ENCODE data around the gene EFNA1.
A peak's percentile ranks its signal among the peaks of the same experiment; 100 is the strongest.
"Not testable (repeated sequence)": the region's sequence is repeated elsewhere in the genome, so short reads cannot be mapped to it uniquely, and the experiment has no call there.

EFNA1 gene

DNA sequence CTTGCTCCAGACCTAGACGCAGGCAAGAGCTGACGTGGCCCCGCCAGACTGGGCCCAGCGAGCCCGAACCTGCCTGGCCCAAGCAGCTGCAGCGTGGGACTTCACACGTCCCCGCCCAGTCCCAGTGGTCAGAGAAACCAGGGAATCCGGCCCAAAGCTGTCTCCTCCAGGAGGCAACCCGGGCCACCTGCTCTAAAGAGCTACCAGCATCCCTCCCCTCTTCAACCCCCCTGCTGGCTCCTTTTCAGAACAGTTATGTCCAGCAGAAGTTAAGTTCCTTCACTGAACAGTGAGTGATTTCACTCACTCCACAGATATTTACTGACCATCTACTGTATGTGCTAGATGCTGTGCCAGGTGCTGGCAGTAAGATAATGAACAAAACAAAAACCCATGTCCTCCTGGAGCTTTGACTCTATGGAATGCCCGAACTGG lies 2.1 kb upstream of the EFNA1 start:
- no peak for DNase-seq

DNA sequence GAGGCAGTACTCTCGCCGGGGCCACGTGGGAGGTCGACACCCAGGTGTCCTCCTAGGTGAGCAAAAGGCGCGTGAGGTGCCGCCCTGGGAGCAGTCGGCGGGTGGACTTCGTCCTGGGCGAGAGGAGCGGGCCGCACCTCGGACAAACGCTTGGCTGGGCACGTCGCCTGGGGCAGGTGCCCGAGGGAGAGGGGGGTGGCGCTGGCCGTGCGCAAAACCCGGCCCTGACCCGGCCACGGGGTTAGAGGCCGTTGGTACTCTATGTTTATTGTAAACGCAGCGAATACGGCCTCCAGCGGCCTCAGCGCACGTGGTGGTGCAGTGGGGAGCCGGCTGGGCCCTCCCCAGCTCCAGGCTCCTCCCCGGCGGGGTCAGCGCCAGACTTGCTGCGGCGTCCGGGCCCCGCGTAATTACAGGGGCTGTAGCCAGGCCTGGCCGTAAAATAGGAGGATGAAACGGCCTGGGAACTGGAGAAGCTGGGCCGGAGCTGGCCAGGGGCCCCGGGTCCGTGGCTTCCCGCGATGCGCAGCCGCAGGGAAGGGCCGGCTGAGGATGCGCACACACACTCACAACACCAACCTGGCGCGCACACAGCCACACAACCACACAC lies 1.6 kb upstream of the EFNA1 start:
- DNase-seq: no peak

DNA sequence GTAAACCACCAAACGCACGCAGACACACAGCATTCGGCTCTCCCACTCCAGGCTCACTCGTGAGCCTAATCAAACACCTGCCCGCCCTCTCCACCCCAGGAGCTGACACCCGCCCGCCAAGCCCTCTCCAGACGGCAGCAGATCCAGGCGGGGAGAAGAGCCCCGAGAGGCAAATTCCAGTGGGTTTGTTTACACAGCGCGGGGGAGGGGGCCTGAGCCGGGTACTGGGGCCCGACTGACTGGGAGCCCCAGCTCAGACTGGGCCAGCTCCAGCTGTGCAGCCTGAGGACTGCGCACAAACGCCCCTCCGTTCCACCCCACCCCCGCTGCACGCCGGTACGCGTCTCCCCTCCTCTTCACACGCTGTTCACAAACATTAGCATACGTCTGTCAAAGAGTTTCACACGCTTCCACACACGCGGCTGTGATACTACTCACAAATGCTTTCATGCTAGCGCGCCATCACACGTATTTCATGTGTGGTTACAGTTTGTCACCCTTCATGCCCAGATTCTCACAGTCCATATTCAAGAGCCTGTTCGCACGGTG lies 1.0 kb upstream of the EFNA1 start:
- DNase-seq: peak in 4 of 6 experiments; percentile 20 to 55 (median 44)

DNA sequence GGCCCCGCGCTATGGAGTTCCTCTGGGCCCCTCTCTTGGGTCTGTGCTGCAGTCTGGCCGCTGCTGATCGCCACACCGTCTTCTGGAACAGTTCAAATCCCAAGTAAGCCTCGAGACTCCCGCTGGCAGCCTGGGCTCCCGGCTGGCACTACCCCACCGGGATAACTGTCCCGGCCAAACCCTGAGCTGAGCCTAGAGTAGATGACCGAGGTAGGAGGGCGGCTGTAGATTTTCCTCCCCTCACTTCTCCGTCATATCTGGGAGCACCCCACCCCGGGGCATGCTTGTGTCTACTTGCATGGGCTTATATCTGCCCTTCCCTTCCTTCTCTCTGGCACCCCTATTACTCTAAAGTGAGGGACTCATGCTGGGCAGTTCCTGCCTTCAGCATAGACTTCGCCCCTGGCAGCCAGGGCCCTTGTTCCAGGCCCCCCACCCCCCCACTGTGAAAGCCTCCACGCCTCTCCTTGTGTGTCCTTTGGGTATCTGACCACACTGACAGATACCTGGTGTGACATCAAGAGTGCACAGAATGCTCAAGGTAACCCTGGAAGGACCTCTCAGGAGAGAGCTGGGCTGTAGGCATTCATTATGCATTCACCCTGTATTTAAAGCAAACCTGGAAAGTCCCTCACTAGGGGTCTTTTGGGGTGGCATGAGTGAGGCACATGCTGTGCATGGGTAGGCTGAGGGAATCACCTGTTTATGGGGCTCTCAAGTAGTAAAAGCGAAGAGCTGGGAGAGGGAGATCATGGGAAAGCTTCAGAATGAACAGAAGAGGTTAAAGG lies 485 bp downstream of the EFNA1 start:
- no peak for DNase-seq

DNA sequence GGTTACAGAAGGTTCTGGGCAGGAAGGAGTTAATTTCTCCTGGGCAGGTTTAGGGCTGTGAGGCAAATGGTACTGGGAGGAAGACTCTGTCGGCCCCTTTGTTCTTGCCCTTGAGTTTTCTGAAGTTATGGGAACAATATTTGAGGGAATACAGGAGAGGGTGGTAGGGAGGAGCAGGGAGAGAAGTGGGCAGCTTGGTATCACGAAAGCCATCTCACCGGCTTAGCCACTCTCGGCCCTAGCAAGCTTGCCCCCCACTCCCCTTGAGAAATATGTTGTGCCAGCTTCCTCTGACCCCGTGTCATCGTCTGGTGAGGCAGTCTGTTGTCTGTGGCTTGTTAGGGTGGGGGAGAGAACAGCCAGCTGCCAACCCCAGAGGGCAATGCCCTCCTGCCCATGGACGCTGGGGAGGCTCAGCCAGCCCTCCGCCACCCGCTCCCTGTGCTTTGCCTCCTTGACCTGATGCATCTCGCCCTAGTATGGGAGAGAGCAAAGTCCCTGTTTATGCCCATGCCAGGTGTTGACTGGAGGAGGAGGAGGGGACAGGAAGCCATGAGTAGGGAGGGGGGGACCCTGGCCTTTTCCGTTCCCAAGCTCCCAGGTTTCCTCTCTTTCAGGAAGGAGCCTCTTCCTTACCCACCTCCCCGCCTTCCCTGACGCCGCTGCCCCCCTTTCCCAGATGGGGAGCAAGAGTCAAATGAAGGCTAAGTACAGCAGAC lies 1.2 kb downstream of the EFNA1 start:
- peak in 1 of 6 experiments; percentile 22 for DNase-seq

DNA sequence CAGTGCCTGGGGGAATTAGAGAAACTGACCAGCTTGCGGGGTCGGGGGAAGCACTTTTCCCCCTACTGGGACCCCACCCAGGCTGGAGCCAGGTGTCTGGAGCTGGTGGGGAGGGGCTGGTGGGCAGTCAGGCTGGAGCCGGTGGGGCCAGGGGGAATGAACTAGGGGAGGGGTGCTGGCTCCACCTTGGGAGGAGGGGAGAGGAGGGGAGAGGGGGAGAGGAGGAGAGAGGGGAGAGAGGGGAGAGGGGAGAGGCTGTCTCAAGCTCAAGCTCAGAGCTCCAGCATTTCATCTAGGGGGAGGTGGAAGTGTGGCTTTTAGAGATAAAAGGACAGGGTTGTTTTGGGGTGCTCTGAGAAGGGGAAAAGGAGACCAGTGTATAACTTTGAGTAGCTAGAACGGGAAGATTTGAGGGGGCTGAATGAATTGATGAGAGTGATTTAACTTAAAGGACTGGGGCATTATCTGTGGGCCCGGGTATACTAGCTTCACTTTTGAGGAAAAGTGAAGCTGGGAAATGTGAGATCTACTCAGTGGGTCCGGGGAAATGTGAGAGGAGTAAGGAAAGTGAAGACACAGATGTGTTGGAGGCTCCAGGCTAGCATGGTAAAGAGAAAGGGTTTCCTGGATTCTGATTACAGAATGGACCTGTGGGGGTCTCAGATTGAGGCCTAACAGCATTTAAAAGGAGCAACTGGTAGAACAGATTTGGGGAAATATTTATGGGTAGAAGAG lies 2.8 kb downstream of the EFNA1 start:
- DNase-seq: no peak

DNA sequence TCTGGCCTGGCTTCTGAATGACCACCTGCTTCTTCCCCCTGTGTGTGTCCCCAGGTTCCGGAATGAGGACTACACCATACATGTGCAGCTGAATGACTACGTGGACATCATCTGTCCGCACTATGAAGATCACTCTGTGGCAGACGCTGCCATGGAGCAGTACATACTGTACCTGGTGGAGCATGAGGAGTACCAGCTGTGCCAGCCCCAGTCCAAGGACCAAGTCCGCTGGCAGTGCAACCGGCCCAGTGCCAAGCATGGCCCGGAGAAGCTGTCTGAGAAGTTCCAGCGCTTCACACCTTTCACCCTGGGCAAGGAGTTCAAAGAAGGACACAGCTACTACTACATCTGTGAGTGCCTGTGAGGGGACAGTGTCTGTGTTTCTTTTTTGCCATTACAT lies 3.6 kb downstream of the EFNA1 start:
- DNase-seq: no peak

DNA sequence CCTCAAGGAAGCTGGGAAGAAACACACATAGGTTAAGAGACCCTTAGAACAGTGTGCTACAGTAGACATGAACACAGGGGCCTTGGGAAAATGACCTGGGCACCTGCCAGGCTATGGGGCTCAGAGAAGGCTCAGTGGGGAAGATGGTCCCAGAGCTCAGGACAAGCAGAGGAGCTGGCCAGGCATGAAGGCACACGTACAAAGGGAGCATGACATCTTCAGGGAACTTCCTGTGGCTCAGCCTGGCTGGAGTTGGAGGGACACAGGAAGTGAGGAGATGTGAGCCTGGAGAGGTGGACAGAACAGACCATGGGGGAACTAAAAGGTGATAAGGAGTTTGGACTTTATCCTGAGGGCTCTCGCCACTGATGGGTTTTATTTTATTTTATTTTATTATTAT lies 4.2 kb downstream of the EFNA1 start:
- no peak for DNase-seq

DNA sequence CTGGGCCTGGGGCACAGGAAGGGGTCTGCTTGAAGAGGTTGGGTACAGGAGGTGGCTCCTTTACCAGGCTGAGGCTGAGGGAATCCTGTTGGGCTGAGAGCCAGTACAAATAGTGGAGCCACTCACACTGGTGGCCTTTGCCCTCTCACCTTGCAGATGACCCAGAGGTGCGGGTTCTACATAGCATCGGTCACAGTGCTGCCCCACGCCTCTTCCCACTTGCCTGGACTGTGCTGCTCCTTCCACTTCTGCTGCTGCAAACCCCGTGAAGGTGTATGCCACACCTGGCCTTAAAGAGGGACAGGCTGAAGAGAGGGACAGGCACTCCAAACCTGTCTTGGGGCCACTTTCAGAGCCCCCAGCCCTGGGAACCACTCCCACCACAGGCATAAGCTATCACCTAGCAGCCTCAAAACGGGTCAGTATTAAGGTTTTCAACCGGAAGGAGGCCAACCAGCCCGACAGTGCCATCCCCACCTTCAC lies 6.2 kb downstream of the EFNA1 start:
- no peak for DNase-seq

DNA sequence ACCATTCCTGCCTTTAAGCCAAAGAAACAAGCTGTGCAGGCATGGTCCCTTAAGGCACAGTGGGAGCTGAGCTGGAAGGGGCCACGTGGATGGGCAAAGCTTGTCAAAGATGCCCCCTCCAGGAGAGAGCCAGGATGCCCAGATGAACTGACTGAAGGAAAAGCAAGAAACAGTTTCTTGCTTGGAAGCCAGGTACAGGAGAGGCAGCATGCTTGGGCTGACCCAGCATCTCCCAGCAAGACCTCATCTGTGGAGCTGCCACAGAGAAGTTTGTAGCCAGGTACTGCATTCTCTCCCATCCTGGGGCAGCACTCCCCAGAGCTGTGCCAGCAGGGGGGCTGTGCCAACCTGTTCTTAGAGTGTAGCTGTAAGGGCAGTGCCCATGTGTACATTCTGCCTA lies 6.6 kb downstream of the EFNA1 start:
- no peak for DNase-seq

DNA sequence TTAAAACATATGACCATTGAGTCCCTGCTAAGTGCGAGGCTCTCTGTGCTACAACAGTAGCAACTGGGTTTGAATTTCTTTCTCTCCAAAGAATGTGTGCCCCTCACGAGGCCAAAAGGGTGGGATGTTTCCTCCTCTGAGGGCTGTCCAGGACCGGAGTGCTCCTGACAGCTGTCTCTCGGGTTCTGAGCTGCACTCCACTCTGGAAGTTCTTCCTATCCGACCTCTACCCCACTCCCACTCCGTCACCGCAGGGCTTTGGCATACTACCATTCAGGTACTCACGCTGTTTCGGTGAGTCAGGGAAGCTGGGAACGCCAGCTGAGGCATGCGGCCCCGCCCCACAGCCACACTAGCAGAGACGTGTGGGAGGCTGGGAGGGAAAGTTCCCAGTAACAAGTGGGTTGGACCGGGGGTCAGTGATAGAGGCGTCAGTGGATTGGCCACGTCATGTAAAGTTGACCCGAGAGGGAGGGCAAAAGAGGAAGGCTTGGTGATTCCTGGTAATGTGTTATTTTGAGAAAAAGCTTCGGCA lies 7.3 kb downstream of the EFNA1 start:
- no peak for DNase-seq

DNA sequence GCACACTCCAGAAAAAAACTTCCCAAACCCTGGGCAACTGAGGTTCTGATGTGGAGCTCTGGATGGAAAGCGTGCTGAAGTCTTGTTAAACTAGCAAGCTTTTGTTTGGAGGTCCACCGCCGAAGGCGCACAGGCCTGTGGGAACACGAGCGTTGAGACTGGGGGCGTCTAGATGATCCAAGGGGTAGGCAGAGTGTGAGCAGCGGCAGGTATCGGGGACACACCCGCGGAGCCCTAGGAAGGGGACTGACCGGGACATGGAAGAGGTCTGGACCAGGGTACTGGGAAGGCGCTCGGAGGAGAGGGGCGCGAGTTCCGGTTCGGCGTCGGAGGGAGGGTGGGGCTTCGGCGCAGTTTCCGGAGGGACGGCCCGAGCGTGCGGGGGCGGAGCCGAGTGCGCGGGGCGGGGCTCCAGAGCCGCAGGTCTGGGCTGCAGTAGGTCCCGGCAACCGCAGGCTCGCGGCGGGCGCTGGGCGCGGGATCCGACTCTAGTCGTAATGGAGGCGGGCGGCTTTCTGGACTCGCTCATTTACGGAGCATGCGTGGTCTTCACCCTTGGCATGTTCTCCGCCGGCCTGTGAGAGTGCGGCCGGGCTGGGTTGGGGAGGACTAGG lies 7.8 kb downstream of the EFNA1 start, which contains the start of gene SLC50A1:
SLC50A1 (plus strand) TSS at position 438 of the 614 bp plus-strand sequence; CDS start at position 498, 60 bp downstream.
- peak; percentile 77 to 89 (median 88) for DNase-seq

DNA sequence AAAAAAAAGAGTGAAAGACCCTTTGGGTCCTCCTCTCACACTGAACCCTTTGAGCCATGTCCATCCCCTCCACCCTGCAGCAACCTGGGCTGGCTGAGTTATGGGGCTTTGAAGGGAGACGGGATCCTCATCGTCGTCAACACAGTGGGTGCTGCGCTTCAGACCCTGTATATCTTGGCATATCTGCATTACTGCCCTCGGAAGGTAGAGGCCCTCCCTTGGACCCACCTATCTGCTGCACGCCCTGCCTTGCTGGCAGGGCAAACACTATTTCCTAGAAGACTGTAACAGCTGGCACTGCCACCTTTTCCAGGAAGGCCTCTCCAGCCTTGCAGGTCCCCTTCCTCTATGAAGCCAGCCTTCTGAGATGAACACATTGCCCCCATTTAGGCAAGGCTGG lies 9.1 kb downstream of the EFNA1 start:
- DNase-seq: peak in 2 of 6 experiments; percentile 22 to 27

DNA sequence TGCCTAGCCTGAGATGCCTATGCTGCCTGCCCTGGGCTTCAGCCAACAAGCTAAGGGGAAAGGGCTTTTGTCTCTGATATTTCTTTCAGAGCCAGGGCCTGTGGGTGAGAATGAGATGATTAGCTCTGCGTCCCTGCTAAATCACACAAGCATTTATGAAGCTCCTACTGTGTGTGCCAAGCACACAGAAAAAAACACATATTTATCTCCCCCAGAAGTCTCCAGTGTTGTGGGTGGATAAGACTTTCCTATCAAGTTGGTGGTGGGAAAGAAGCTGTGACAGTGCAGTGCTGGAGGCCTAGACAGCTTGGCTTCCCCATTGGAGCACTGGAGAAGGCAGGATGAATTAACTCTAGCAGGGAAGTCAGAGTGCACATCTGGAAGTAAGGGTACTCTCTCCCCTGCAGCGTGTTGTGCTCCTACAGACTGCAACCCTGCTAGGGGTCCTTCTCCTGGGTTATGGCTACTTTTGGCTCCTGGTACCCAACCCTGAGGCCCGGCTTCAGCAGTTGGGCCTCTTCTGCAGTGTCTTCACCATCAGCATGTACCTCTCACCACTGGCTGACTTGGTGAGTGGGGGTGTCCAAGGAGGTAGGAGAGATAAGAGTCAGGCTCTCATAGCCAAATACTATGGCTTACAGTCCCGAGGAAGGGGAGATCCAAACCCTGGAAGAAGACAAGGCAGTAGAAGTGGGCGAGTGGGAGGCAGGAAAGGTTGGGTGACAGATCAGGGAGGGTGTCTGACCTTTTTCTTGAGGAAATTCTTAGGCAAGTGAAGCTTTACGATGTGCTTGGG lies 9.7 kb downstream of the EFNA1 start:
- no peak for DNase-seq

DNA sequence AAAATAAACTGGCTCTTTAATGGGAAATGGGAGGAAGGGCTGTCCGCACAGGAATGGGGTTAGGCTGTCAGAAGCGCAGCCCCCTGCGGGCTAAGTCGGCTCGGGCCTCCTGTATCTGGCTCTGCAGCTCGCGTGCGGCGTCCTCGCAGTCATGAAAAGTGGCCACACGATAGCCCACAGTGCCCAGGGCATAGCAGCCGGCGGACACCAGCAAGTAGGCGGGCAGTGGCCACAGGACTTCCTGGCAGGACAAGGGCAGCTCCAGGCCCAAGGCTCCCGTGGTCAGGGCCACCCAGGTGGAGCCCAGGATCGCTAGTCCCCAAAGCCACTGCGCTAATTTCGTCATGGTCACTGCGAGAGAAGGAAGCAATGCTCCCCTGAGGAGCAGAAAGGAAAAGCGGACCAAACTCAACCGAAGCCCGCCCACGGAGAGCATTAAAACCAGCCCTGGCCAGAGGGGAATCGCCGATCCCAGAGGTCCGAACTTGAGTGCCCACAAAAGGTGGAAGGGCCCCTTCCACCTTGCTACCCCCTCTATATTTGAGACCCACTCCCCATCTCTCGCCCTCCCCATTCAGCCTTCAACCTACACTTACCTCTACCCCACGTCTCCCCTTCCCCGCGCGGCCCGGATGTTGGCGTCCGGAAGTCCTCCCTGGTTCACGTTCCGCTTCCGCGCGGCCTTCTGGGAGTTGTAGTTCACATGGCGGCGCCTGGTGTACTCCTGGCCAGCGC lies 12.4 kb downstream of the EFNA1 start, which contains the start of gene DPM3:
DPM3 (minus strand) TSS at position 637 of the 735 bp plus-strand sequence; CDS start at position 346, 291 bp downstream.
- peak; percentile 67 to 85 (median 79) for DNase-seq

DNA sequence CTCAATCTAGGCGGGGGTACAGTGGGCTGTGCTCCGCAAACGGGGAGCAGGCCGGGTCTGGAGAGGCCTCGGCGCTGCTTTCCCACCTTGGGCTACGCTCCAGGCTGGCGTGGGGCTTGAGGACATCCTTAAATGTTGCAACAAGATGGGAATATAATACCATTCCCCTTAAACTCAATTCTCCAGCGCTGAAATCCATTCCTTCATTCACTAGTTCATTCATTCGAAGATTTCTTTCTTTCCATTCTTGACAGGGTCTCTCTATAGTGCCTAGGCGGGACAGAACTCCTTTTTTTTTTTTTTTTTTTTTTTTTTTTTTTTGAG lies 12.9 kb downstream of the EFNA1 start:
- no peak for DNase-seq

DNA sequence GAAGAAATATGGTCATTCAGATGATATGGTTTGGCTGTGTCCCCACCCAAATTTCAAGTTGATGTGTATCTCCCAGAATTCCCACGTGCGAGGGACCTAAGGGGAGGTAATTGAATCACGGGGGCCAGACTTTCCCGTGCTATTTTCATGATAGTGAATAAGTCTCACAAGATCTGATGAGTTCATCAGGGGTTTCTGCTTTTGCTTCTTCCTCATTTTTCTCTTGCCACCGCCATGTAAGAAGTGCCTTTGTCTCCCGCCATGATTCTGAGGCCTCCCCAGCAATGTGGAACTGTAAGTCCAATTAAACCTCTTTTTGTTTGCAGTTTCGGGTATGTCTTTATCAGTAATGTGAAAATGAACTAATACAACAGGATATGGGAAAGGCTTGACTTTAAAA lies 14.1 kb downstream of the EFNA1 start:
- no peak for DNase-seq

DNA sequence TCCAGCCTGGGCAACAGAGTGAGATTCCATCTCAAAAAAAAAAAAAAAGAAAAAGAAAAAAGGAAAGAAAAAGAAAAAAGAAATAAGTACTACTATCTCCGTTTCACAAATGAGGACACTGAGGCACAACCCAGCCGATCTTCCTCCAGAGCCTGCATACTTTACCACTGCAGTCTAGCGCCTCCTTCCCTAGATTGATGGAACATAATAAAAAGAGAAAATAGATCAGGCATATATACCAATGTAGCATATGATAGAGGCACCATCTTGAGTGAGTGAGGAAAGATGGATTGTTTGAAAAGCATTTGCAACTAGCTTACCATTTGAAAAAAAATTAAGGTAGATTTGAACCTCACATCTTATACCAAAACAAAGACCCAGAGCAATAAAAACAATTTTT lies 17.8 kb downstream of the EFNA1 start:
- DNase-seq: no peak

DNA sequence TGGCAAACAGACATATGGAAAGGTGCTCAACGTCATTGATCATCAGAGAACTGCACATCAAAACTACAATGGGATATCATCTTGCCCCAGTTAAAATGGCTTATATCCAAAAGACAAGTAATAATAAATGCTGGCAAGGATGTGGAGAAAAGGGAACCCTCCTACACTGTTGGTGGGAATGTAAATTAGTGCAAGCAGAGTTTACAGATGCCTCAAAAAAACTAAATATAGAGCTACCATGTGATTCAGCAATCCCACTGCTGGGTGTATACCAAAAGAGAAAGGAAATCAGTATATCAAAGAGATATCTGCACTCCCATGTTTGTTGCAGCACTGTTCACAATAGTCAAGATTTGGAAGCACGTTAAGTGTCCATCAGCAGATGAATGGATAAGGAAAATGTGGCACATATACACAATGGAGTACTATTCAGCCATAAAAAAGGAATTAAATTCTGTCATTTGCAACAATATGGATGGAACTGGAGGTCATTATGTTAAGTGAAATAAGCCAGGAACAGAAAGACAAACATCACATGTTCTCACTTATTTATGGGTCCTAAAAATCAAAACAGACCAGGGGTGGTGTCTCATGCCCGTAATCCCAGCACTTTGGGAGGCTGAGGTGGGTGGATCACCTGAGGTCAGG lies 28.4 kb downstream of the EFNA1 start:
- not testable (repeated sequence) for DNase-seq

DNA sequence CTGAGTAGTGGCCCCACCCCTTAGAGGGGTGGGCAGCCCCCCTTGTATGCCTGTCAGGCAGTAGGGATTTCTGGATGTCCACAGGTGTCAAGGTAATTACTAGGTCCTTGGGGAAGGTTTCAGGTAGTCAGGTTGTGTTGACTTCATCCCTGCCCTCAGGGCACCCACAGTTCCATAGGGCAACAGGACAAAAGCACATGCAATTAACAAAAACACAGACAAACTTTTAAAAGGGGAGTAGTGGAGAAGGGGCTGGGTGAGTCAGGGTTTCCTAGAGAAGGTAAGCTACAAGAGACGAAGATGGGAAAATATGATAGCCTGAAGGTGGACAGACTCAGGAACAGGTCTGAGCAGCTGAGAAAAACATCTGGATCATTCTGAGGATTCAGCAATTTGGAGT lies 31.3 kb downstream of the EFNA1 start:
- DNase-seq: no peak

Measured in stimulated activated naive CD4-positive, alpha-beta T cell (primary cell).